ENCODE data around the gene HSD3B2.
"Not testable (repeated sequence)": the region's sequence is repeated elsewhere in the genome, so short reads cannot be mapped to it uniquely, and the experiment has no call there.

The HSD3B2 gene

GRCh38 chr1:119414950-119415349 is at the start of gene HSD3B2:
TSS of gene HSD3B2 (plus strand) at chr1:119415150. CDS start at chr1:119415420, 270 bp downstream.
- DNase-seq: no peak

GRCh38 chr1:119366424-119366823 is 48.5 kb upstream of the HSD3B2 start:
- DNase-seq: no peak

GRCh38 chr1:119367432-119368124 is 47.4 kb upstream of the HSD3B2 start:
- no peak for DNase-seq

GRCh38 chr1:119368554-119368953 is 46.4 kb upstream of the HSD3B2 start, which contains the start of gene HAO2:
TSS of gene HAO2 (plus strand) at chr1:119368785. CDS start at chr1:119381086, 12,301 bp downstream.
- no peak for DNase-seq

GRCh38 chr1:119370748-119371147 is 44.2 kb upstream of the HSD3B2 start:
- no peak for DNase-seq

GRCh38 chr1:119371815-119372214 is 43.1 kb upstream of the HSD3B2 start:
- no peak for DNase-seq

GRCh38 chr1:119372503-119373086 is 42.4 kb upstream of the HSD3B2 start:
- DNase-seq: no peak

- DNase-seq: no peak
These were observed 41.5 kb upstream of the HSD3B2 start for GRCh38 chr1:119373465-119373864.

GRCh38 chr1:119374208-119374874 is 40.6 kb upstream of the HSD3B2 start:
- no peak for DNase-seq

GRCh38 chr1:119375366-119375765 is 39.6 kb upstream of the HSD3B2 start:
- DNase-seq: no peak

GRCh38 chr1:119376594-119376993 is 38.4 kb upstream of the HSD3B2 start:
- no peak for DNase-seq

GRCh38 chr1:119377594-119377993 is 37.4 kb upstream of the HSD3B2 start:
- DNase-seq: not testable (repeated sequence)

- no peak for DNase-seq
These were observed 35.8 kb upstream of the HSD3B2 start for GRCh38 chr1:119379117-119379516.

GRCh38 chr1:119380304-119380703 is 34.6 kb upstream of the HSD3B2 start:
- DNase-seq: no peak

- no peak for DNase-seq
These were observed 33.8 kb upstream of the HSD3B2 start for GRCh38 chr1:119380983-119381662.

GRCh38 chr1:119384591-119384990 is 30.4 kb upstream of the HSD3B2 start:
- no peak for DNase-seq

GRCh38 chr1:119385650-119386049 is 29.3 kb upstream of the HSD3B2 start:
- no peak for DNase-seq

GRCh38 chr1:119387858-119388257 is 27.1 kb upstream of the HSD3B2 start:
- DNase-seq: no peak

GRCh38 chr1:119388450-119388849 is 26.5 kb upstream of the HSD3B2 start:
- no peak for DNase-seq

GRCh38 chr1:119390526-119390925 is 24.4 kb upstream of the HSD3B2 start:
- DNase-seq: no peak

- no peak for DNase-seq
These were observed 23.2 kb upstream of the HSD3B2 start for GRCh38 chr1:119391749-119392148.

- DNase-seq: no peak
These were observed 20.9 kb upstream of the HSD3B2 start for GRCh38 chr1:119394085-119394484.

- no peak for DNase-seq
These were observed 18.0 kb upstream of the HSD3B2 start for GRCh38 chr1:119396982-119397381.

- DNase-seq: no peak
These were observed 17.0 kb upstream of the HSD3B2 start for GRCh38 chr1:119397986-119398385.
